GM12878 (cell line): ENCODE results near the gene CPA4.

Experiments
- ASH2L ChIP-seq: fragments of 300-600, 200-600 bp; sonication (generic); IDR thresholded peaks from 2 replicates; pipeline ENCODE4 v1.6.1; 2017; ENCODE audit warnings: low read depth, mild to moderate bottlenecking, borderline replicate concordance
- BHLHE40 ChIP-seq, 2 experiments: fragments of 450-650 bp in 1 of 2; IDR thresholded peaks; 2 replicates each; pipeline ENCODE4 v1.6.1; 2011 to 2017; ENCODE audit warnings: low read depth in 2 of 2, borderline replicate concordance in 1 of 2, improper control_type of control experiment in 1 of 2, low read length in 1 of 2, mild to moderate bottlenecking in 1 of 2
- TF ChIP-seq, protein P1 (sequence below): IDR thresholded peaks from 2 replicates; pipeline ENCODE4 v1.6.1; 2012; ENCODE audit warnings: low read length, inconsistent platforms

DNA sequence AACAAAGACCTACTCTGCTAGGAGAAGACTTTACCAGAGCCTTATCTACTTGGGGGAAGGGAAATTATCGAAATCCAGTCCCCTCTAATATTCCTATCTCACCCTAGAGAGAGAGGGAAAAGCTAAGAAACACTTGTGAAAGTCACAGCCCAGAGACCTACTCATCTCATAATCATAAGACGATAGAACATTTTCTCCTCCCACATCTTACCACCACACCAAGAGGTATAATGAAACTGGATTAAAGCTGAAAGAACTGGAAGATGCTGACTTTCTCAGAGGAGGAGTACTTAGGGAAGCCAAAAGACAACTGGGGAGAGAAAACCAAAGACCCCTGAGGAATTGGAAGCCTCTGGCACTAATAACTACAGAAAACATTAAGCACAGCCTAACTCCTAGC lies 40.9 kb downstream of the CPA4 start:
- TF ChIP-seq BHLHE40 (IDR thresholded peaks at IDR 0.05; ENCODE audit: borderline replicate concordance in 1 of 2, low read depth in 2 of 2, low read length in 1 of 2) (no peak), ASH2L (no peak)
- TF ChIP-seq, protein P1, sequence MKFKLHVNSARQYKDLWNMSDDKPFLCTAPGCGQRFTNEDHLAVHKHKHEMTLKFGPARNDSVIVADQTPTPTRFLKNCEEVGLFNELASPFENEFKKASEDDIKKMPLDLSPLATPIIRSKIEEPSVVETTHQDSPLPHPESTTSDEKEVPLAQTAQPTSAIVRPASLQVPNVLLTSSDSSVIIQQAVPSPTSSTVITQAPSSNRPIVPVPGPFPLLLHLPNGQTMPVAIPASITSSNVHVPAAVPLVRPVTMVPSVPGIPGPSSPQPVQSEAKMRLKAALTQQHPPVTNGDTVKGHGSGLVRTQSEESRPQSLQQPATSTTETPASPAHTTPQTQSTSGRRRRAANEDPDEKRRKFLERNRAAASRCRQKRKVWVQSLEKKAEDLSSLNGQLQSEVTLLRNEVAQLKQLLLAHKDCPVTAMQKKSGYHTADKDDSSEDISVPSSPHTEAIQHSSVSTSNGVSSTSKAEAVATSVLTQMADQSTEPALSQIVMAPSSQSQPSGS, result no peak
